ENCODE results near the gene ANKLE2.

- TF ChIP-seq POLR2A (IDR thresholded peaks at IDR 0.05; ENCODE audit: low read length) (no peak), GATA3 (IDR thresholded peaks at IDR 0.05; ENCODE audit: borderline replicate concordance) (no peak), REST (IDR thresholded peaks at IDR 0.05) (no peak), RAD21 (conservative IDR thresholded peaks at IDR 0.05 in 1 of 2, IDR thresholded peaks at IDR 0.05 in 1 of 2) (no peak)
Measured at GRCh38 chr12:132698341-132698740, 63.3 kb downstream of the ANKLE2 start.

Measured in A549 (cell line).